GM19438 (cell line): ENCODE measurements around the gene KIF26B.

Experiments
- ATAC-seq: cut with Tn5 transposase; IDR thresholded peaks from one replicate; pipeline ENCODE4 v1.9.1; 2021; ENCODE audit warnings: low read depth; ENCODE audit not compliant: unreplicated experiment

The KIF26B gene

GRCh38 chr1:245407983-245408382 is 253.2 kb downstream of the KIF26B start:
- ATAC-seq, result no peak

- ATAC-seq, result no peak
These were observed 254.8 kb downstream of the KIF26B start for GRCh38 chr1:245409341-245410195.

- no peak for ATAC-seq
These were observed 256.7 kb downstream of the KIF26B start for GRCh38 chr1:245411245-245412036.

GRCh38 chr1:245412306-245412705 is 257.5 kb downstream of the KIF26B start:
- ATAC-seq, result no peak

- no peak for ATAC-seq
These were observed 262.0 kb downstream of the KIF26B start for GRCh38 chr1:245416781-245417180.

GRCh38 chr1:245418077-245418476 is 263.3 kb downstream of the KIF26B start:
- ATAC-seq, result no peak

- no peak for ATAC-seq
These were observed 264.7 kb downstream of the KIF26B start for GRCh38 chr1:245419461-245419978.

- ATAC-seq, result no peak
These were observed 265.2 kb downstream of the KIF26B start for GRCh38 chr1:245419989-245420388.

GRCh38 chr1:245420926-245421325 is 266.1 kb downstream of the KIF26B start:
- no peak for ATAC-seq

GRCh38 chr1:245428681-245429080 is 273.9 kb downstream of the KIF26B start:
- no peak for ATAC-seq

GRCh38 chr1:245431706-245432105 is 276.9 kb downstream of the KIF26B start:
- ATAC-seq, result no peak

- ATAC-seq, result no peak
These were observed 277.6 kb downstream of the KIF26B start for GRCh38 chr1:245432228-245432875.

- ATAC-seq, result no peak
These were observed 278.8 kb downstream of the KIF26B start for GRCh38 chr1:245433561-245433960.

- no peak for ATAC-seq
These were observed 279.5 kb downstream of the KIF26B start for GRCh38 chr1:245434280-245434679.

- no peak for ATAC-seq
These were observed 281.6 kb downstream of the KIF26B start for GRCh38 chr1:245436407-245436806.

GRCh38 chr1:245437369-245438062 is 282.7 kb downstream of the KIF26B start:
- ATAC-seq, result no peak

GRCh38 chr1:245440922-245441321 is 286.1 kb downstream of the KIF26B start:
- ATAC-seq, result no peak

- ATAC-seq, result no peak
These were observed 286.9 kb downstream of the KIF26B start for GRCh38 chr1:245441689-245442088.

- no peak for ATAC-seq
These were observed 289.5 kb downstream of the KIF26B start for GRCh38 chr1:245444147-245444828.

- ATAC-seq, result no peak
These were observed 290.2 kb downstream of the KIF26B start for GRCh38 chr1:245444945-245445344.
